Prostate gland (tissue), 2 donors: ENCODE results near the gene SMYD1. TPM values are rescaled to one million over a fixed set of nuclear protein-coding genes. Genes with fewer than 3 reads are reported as not detected.

Source experiments
- DNase-seq: peaks from one replicate; pipeline ENCODE4 v3.0.0-alpha.2; 2019; ENCODE audit warnings: low spot score
- H3K27ac ChIP-seq, 2 donors: fragments of 200-600 bp; sonication (generic); 2 replicates each; pipeline ENCODE4 v1.5.1; 2017 to 2019
- H3K27me3 ChIP-seq: fragments of 200-600 bp; sonication (generic); replicated peaks from 2 replicates; pipeline ENCODE4 v1.5.1; 2019; ENCODE audit not compliant: insufficient read depth
- H3K36me3 ChIP-seq, 2 donors: fragments of 200-600 bp; sonication (generic); 1 replicate in 1 of 2; 2 replicates in 1 of 2; pipeline versions ENCODE4 v1.5.1 to v1.8.1; 2017 to 2019
- H3K4me1 ChIP-seq: fragments of 200-600 bp; sonication (generic); replicated peaks from 2 replicates; pipeline ENCODE4 v1.5.1; 2019
- H3K4me3 ChIP-seq, 2 donors: fragments of 200-600 bp; sonication (generic); 2 replicates each; pipeline ENCODE4 v1.5.1; 2017 to 2019
- H3K9me3 ChIP-seq: fragments of 200-600 bp; sonication (generic); 2 replicates; pipeline ENCODE4 v1.5.1; 2017
- CTCF ChIP-seq, 4 experiments: fragments of 200-600 bp in 2 of 4; fragments of 450-650 bp in 2 of 4; sonication (generic) in 2 of 4; IDR thresholded peaks; 1 replicate in 3 of 4; 2 replicates in 1 of 4; pipeline ENCODE4 v1.5.1; 2016 to 2019; ENCODE audit warnings: antibody characterized with exemption in 4 of 4, mild to moderate bottlenecking in 2 of 4, moderate library complexity in 2 of 4
- POLR2A ChIP-seq: fragments of 450-650 bp; IDR thresholded peaks from one replicate; pipeline ENCODE4 v1.6.1; 2016; ENCODE audit warnings: antibody characterized with exemption, mild to moderate bottlenecking
- POLR2AphosphoS5 ChIP-seq: sonication (generic); formaldehyde crosslinking; IDR thresholded peaks from one replicate; pipeline ENCODE4 v1.6.1; 2017; ENCODE audit warnings: antibody characterized with exemption
- WGBS: methylation state at CpG from one replicate; pipeline ENCODE4 v1.1.5; 2018; 5-methylcytosine and 5-hydroxymethylcytosine counted together
- intact Hi-C: fragments of 100-400 bp; cut with DNase I; formaldehyde crosslinking; loops from one replicate; pipeline ENCODE4 v1.14.2; 2022
- total RNA-seq, 2 donors: library from RNA; depleted of rRNA; stranded (reverse); fragments of >200 nt; gene quantifications; one replicate each; pipeline ENCODE4 v1.1.0, GENCODE V29; 2016

SMYD1 gene
- total RNA-seq, 2 donors from 2014 or later, result 2.4 to 3.7 TPM

GRCh38 chr2:88049622-88050021 lies 18.0 kb upstream of the SMYD1 start:
- no peaks in the 10 kb centered on the region for H3K27me3 ChIP-seq
- DNase-seq, result no peak
- no peaks in the 10 kb centered on the region for H3K36me3 ChIP-seq
- no peak overlapping the region for H3K27ac ChIP-seq
- 86% methylated on average over 1 of the region's 1 CpG for WGBS
- no peaks in the 10 kb centered on the region for H3K4me1 ChIP-seq
- H3K9me3 ChIP-seq, result no peaks in the 10 kb centered on the region
- TF ChIP-seq POLR2AphosphoS5 (no peak), CTCF (IDR thresholded peaks at IDR 0.05) (no peak), POLR2A (no peak)
- intact Hi-C loops, result no loop called here
- H3K4me3 ChIP-seq, result no peak overlapping the region

- Histone ChIP-seq H3K9me3 (no peaks in the 10 kb centered on the region), H3K27ac (no peak overlapping the region), H3K27me3 (no peaks in the 10 kb centered on the region), H3K36me3 (no peaks in the 10 kb centered on the region), H3K4me1 (no peaks in the 10 kb centered on the region), H3K4me3 (no peak overlapping the region)
- WGBS, result 80% methylated on average over 2 of the region's 2 CpGs
- no peak for DNase-seq
- intact Hi-C loops, result no loop called here
- no peak for TF ChIP-seq POLR2A
- no peak for TF ChIP-seq POLR2AphosphoS5
These were observed 15.8 kb upstream of the SMYD1 start for GRCh38 chr2:88051792-88052191.

GRCh38 chr2:88053296-88053695 lies 14.3 kb upstream of the SMYD1 start:
- intact Hi-C loops, result no loop called here
- Histone ChIP-seq H3K27ac (no peak overlapping the region), H3K36me3 (no peaks in the 10 kb centered on the region), H3K4me3 (no peak overlapping the region), H3K9me3 (no peaks in the 10 kb centered on the region), H3K27me3 (no peaks in the 10 kb centered on the region), H3K4me1 (no peaks in the 10 kb centered on the region)
- DNase-seq, result no peak
- TF ChIP-seq CTCF (IDR thresholded peaks at IDR 0.05) (no peak), POLR2A (no peak), POLR2AphosphoS5 (no peak)
- WGBS, result 8% methylated on average over 1 of the region's 1 CpG

- no peaks in the 10 kb centered on the region for H3K9me3 ChIP-seq
- no peaks in the 10 kb centered on the region for H3K27me3 ChIP-seq
- H3K27ac ChIP-seq, result peak overlapping the region; percentile 93 to 97
- no peak for DNase-seq
- H3K36me3 ChIP-seq, result no peaks in the 10 kb centered on the region
- WGBS, result 42% methylated on average over 10 of the region's 10 CpGs
- no peaks in the 10 kb centered on the region for H3K4me1 ChIP-seq
- peak overlapping the region; percentile 77 to 96 for H3K4me3 ChIP-seq
- intact Hi-C loops, result no loop called here
- TF ChIP-seq CTCF (IDR thresholded peaks at IDR 0.05) (no peak), POLR2A (no peak), POLR2AphosphoS5 (no peak)
These were observed 13.5 kb upstream of the SMYD1 start for GRCh38 chr2:88053934-88054781.

GRCh38 chr2:88054782-88055370 lies 12.7 kb upstream of the SMYD1 start:
- Histone ChIP-seq H3K36me3 (no peaks in the 10 kb centered on the region), H3K27me3 (no peaks in the 10 kb centered on the region), H3K9me3 (no peaks in the 10 kb centered on the region), H3K4me1 (no peaks in the 10 kb centered on the region), H3K27ac (peak overlapping the region; percentile 93 to 97), H3K4me3 (peak overlapping the region; percentile 77 to 96)
- TF ChIP-seq POLR2A, result no peak
- TF ChIP-seq POLR2AphosphoS5, result no peak
- no peak for DNase-seq
- intact Hi-C loops, result loop anchor here (5.0 kb wide), 2 partner anchors 112 to 132 kb away; no protein-coding TSS in a partner anchor
- 23% methylated on average over 25 of the region's 25 CpGs for WGBS
